Measurements from ENCODE around the gene UGT1A6. TPM values are rescaled to one million over a fixed set of nuclear protein-coding genes. Genes with fewer than 3 reads are reported as not detected.

The UGT1A6 gene
- total RNA-seq, 1 donor from 2014 or later = not detected

DNA sequence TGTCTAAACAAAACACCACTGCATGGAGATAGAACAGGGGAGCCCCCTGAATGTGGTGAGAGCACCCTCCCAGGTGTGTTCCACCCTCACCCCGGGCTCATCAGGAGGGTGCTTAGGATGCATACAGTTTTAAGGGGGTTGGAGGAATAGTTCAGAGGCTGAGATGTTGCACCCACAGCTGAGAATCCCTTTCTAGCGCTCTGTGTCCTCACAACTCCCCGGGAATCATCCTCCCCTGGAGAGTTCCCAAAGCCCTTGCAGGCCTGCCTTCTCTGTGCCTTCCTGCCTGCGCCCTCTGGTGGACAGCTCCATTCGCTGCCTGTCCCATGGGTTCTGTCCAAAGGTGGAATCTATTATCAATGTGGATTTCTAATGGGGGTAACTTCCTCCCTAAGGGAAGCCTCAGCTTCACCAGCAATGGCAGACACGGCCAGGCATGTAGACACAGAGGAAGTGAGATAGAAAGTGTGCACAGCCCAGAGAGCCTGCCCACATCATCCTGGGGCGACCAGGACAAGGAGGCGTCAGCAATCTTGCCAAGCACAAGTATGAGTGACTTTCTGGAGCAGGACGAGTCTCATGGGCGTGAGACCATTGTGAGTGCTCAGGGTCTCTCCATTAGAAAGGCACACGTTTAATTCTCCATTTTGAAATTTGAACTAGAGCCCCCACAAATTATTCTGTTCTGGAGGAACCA is 18.8 kb downstream of the UGT1A6 start:
- Mint-ChIP-seq H3K4me1 (ENCODE audit: low read depth) (peaks cover 9% of the 10 kb centered on the region), H3K36me3 (ENCODE audit: insufficient read depth) (no peaks in the 10 kb centered on the region), H3K27me3 (peaks cover 5% of the 10 kb centered on the region), H3K9me3 (ENCODE audit: low read depth) (no peaks in the 10 kb centered on the region), H3K27ac (no peak overlapping the region), H3K4me3 (ENCODE audit: low read depth) (no peak overlapping the region)
- peak; percentile 71 for DNase-seq (ENCODE audit: low spot score, unreplicated experiment)
- TF ChIP-seq, protein P1, sequence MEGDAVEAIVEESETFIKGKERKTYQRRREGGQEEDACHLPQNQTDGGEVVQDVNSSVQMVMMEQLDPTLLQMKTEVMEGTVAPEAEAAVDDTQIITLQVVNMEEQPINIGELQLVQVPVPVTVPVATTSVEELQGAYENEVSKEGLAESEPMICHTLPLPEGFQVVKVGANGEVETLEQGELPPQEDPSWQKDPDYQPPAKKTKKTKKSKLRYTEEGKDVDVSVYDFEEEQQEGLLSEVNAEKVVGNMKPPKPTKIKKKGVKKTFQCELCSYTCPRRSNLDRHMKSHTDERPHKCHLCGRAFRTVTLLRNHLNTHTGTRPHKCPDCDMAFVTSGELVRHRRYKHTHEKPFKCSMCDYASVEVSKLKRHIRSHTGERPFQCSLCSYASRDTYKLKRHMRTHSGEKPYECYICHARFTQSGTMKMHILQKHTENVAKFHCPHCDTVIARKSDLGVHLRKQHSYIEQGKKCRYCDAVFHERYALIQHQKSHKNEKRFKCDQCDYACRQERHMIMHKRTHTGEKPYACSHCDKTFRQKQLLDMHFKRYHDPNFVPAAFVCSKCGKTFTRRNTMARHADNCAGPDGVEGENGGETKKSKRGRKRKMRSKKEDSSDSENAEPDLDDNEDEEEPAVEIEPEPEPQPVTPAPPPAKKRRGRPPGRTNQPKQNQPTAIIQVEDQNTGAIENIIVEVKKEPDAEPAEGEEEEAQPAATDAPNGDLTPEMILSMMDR (IDR thresholded peaks at IDR 0.05; ENCODE audit: unreplicated experiment) = peak; percentile 94

DNA sequence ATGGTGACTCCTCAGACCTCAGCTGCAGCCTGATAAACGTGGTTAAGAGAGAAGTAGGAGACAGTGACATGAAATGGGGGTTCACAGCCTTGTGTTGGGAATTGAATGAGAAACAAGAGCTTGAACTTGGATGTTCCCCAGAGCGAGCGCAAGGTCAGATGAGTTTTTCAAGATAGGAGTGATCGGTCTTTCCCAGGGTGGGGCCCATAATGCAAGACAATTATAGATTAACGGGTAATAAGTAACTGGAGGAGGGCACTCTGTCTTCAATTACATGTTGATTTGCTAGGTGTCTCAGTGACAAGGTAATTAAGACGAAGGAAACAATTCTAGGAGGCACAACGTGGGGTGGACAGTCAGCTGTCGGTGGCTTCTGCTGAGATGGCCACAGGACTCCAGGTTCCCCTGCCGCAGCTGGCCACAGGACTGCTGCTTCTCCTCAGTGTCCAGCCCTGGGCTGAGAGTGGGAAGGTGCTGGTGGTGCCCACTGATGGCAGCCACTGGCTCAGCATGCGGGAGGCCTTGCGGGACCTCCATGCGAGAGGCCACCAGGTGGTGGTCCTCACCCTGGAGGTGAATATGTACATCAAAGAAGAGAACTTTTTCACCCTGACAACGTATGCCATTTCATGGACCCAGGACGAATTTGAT is 20.0 kb downstream of the UGT1A6 start, which contains the start of gene UGT1A5:
Gene UGT1A5, plus strand, starts transcription at position 297 of the 651 bp plus-strand sequence. Its CDS starts 85 bp downstream, at position 382.
- TF ChIP-seq, protein P1 (IDR thresholded peaks at IDR 0.05; ENCODE audit: unreplicated experiment) = no peak
- Mint-ChIP-seq H3K4me3 (ENCODE audit: low read depth) (no peak within 1 kb of the TSS), H3K4me1 (ENCODE audit: low read depth) (peaks cover 9% of the 10 kb centered on the region)

DNA sequence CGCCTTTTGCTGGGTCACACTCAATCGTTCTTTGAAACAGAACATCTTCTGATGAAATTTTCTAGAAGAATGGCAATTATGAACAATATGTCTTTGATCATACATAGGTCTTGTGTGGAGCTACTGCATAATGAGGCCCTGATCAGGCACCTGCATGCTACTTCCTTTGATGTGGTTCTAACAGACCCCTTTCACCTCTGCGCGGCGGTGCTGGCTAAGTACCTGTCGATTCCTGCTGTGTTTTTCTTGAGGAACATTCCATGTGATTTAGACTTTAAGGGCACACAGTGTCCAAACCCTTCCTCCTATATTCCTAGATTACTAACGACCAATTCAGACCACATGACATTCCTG is 20.5 kb downstream of the UGT1A6 start:
- Mint-ChIP-seq H3K9me3 (ENCODE audit: low read depth) (peaks cover under 1% of the 10 kb centered on the region), H3K4me3 (ENCODE audit: low read depth) (no peak overlapping the region), H3K4me1 (ENCODE audit: low read depth) (peaks cover 10% of the 10 kb centered on the region), H3K27ac (no peak overlapping the region), H3K36me3 (ENCODE audit: insufficient read depth) (no peaks in the 10 kb centered on the region), H3K27me3 (peaks cover 5% of the 10 kb centered on the region)
- no peak for DNase-seq (ENCODE audit: low spot score, unreplicated experiment)
- TF ChIP-seq, protein P1 (IDR thresholded peaks at IDR 0.05; ENCODE audit: unreplicated experiment) = no peak

More for the DNA sequence above, 20.0 kb downstream of the UGT1A6 start, which contains the start of gene UGT1A5:
- H3K27me3 Mint-ChIP-seq = peaks cover 5% of the 10 kb centered on the region
- no peak within 1 kb of the TSS for H3K27ac Mint-ChIP-seq
- H3K9me3 Mint-ChIP-seq (ENCODE audit: low read depth) = no peaks in the 10 kb centered on the region
- no peaks in the 10 kb centered on the region for H3K36me3 Mint-ChIP-seq (ENCODE audit: insufficient read depth)
- DNase-seq (ENCODE audit: low spot score, unreplicated experiment) = no peak

DNA sequence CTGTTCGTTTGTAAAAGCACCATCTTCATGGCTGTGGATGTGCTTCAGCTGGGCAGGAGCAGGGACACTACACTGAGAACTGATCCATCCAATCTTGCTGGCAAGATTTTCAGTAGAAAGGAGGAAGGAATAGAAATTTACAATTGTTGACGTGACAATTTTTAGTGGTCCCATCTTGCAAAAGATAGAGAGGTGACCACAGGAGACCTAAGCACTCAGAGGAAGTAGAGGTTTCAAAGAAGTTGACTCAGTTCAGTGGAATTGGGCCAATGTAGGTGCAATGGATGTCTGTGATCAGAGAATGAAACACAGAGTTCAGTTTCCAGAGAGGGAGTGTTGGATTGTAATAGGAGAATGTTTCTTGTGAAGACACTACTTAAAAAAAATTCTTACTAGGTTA is 21.4 kb downstream of the UGT1A6 start:
- Mint-ChIP-seq H3K4me3 (ENCODE audit: low read depth) (no peak overlapping the region), H3K36me3 (ENCODE audit: insufficient read depth) (no peaks in the 10 kb centered on the region), H3K27me3 (peaks cover 5% of the 10 kb centered on the region), H3K4me1 (ENCODE audit: low read depth) (peaks cover 13% of the 10 kb centered on the region), H3K9me3 (ENCODE audit: low read depth) (peaks cover 6% of the 10 kb centered on the region), H3K27ac (no peak overlapping the region)
- no peak for DNase-seq (ENCODE audit: low spot score, unreplicated experiment)
- TF ChIP-seq, protein P1 (IDR thresholded peaks at IDR 0.05; ENCODE audit: unreplicated experiment) = no peak

DNA sequence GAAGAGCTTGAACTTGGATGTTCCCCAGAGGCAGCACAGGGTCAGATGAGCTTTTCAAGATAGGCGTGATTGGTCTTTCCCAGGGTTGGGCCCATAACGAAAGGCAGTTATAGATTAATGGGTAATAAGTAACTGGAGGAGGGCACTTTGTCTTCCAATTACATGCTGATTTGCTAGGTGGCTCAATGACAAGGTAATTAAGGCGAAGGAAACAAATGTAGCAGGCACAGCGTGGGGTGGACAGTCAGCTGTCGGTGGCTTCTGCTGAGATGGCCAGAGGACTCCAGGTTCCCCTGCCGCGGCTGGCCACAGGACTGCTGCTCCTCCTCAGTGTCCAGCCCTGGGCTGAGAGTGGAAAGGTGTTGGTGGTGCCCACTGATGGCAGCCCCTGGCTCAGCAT is 25.9 kb downstream of the UGT1A6 start, which contains the start of gene UGT1A4:
Gene UGT1A4, plus strand, starts transcription at position 185 of the 400 bp plus-strand sequence. Its CDS starts 85 bp downstream, at position 270.
- peaks cover 5% of the 10 kb centered on the region for H3K27me3 Mint-ChIP-seq
- H3K36me3 Mint-ChIP-seq (ENCODE audit: insufficient read depth) = peaks cover 2% of the 10 kb centered on the region
- peaks cover 12% of the 10 kb centered on the region for H3K9me3 Mint-ChIP-seq (ENCODE audit: low read depth)
- H3K4me3 Mint-ChIP-seq (ENCODE audit: low read depth) = no peak within 1 kb of the TSS
- TF ChIP-seq, protein P1 (IDR thresholded peaks at IDR 0.05; ENCODE audit: unreplicated experiment) = no peak
- no peak for DNase-seq (ENCODE audit: low spot score, unreplicated experiment)
- H3K4me1 Mint-ChIP-seq (ENCODE audit: low read depth) = peaks cover 5% of the 10 kb centered on the region
- no peak within 1 kb of the TSS for H3K27ac Mint-ChIP-seq

All from progenitor cell of endocrine pancreas (in vitro differentiated cells).